Neural progenitor cell (in vitro differentiated cells): ENCODE measurements around the gene SLCO3A1. TPM values are rescaled to one million over a fixed set of nuclear protein-coding genes. Genes with fewer than 3 reads are reported as not detected.

Experiments
- DNase-seq: peaks from one replicate; pipeline ENCODE4 v3.0.0-alpha.2; 2016; ENCODE audit warnings: low spot score
- H2AFZ ChIP-seq: fragments of 200-600 bp; sonication (generic); replicated peaks from 2 replicates; pipeline ENCODE4 v1.6.1; 2016; ENCODE audit warnings: antibody characterized with exemption
- H3F3A ChIP-seq: fragments of 200-600 bp; sonication (generic); 2 replicates; pipeline ENCODE4 v1.6.1; 2016; ENCODE audit warnings: antibody characterized with exemption, low read depth
- H3K27ac ChIP-seq: fragments of 200-600 bp; sonication (generic); 2 replicates; pipeline ENCODE4 v1.5.1; 2016; ENCODE audit warnings: mild to moderate bottlenecking
- H3K27me3 ChIP-seq: fragments of 200-600 bp; sonication (generic); 2 replicates; pipeline ENCODE4 v1.6.1; 2016; ENCODE audit warnings: mild to moderate bottlenecking, moderate library complexity
- H3K36me3 ChIP-seq: fragments of 200-600 bp; sonication (generic); 2 replicates; pipeline ENCODE4 v1.5.1; 2016
- H3K4me1 ChIP-seq: fragments of 200-600 bp; sonication (generic); 2 replicates; pipeline ENCODE4 v1.6.1; 2016; ENCODE audit warnings: mixed run types
- H3K4me2 ChIP-seq: fragments of 200-600 bp; sonication (generic); 2 replicates; pipeline ENCODE4 v1.6.1; 2016
- H3K4me3 ChIP-seq: fragments of 200-600 bp; sonication (generic); 2 replicates; pipeline ENCODE4 v1.5.1; 2016
- H3K79me2 ChIP-seq: fragments of 200-600 bp; sonication (generic); 2 replicates; pipeline ENCODE4 v1.6.1; 2016; ENCODE audit warnings: low read depth
- H3K9ac ChIP-seq: fragments of 200-600 bp; sonication (generic); 2 replicates; pipeline ENCODE4 v1.6.1; 2016
- H3K9me3 ChIP-seq: fragments of 200-600 bp; sonication (generic); 2 replicates; pipeline ENCODE4 v1.5.1; 2016; ENCODE audit warnings: low read depth
- H4K20me1 ChIP-seq: fragments of 200-600 bp; sonication (generic); 2 replicates; pipeline ENCODE4 v1.6.1; 2016; ENCODE audit warnings: low read depth
- H3K27ac Mint-ChIP-seq: 3 replicates; pipeline ENCODE4 v1.8.0; 2021; ENCODE audit warnings: mixed read lengths
- H3K27me3 Mint-ChIP-seq: 2 replicates; pipeline ENCODE4 v1.8.0; 2022; ENCODE audit warnings: low read depth, mild to moderate bottlenecking, inconsistent platforms, moderate library complexity, mixed read lengths; ENCODE audit not compliant: insufficient read depth
- H3K36me3 Mint-ChIP-seq: 3 replicates; pipeline ENCODE4 v1.8.0; 2021; ENCODE audit warnings: mixed read lengths
- H3K4me1 Mint-ChIP-seq: 3 replicates; pipeline ENCODE4 v1.8.0; 2021; ENCODE audit warnings: mixed read lengths
- H3K4me3 Mint-ChIP-seq: 3 replicates; pipeline ENCODE4 v1.8.0; 2021; ENCODE audit warnings: mild to moderate bottlenecking, moderate library complexity, mixed read lengths
- H3K9me3 Mint-ChIP-seq: 3 replicates; pipeline ENCODE4 v1.8.0; 2020; ENCODE audit warnings: mixed read lengths
- CTCF ChIP-seq: fragments of 200-600 bp; sonication (generic); IDR thresholded peaks from 2 replicates; pipeline ENCODE4 v1.5.1; 2017; ENCODE audit warnings: antibody characterized with exemption, mild to moderate bottlenecking
- EZH2 ChIP-seq: fragments of 200-600 bp; sonication (generic); IDR thresholded peaks from 2 replicates; pipeline ENCODE4 v1.6.1; 2017; ENCODE audit warnings: antibody characterized with exemption, mild to moderate bottlenecking, moderate library complexity
- EZH2phosphoT487 ChIP-seq: fragments of 200-600 bp; sonication (generic); IDR thresholded peaks from 2 replicates; pipeline ENCODE4 v1.6.1; 2017; ENCODE audit warnings: antibody characterized with exemption
- total RNA-seq: library from RNA; depleted of rRNA; stranded (reverse); fragments of >200 nt; gene quantifications from 2 replicates; pipeline ENCODE4 v1.2.3, GENCODE V29; 2015; ENCODE audit warnings: low replicate concordance

The SLCO3A1 gene
- total RNA-seq, 1 donor from 2014 or later, result 6.6 TPM

GRCh38 chr15:92118936-92119325 lies 265.4 kb downstream of the SLCO3A1 start:
- TF ChIP-seq CTCF, result no peak
- TF ChIP-seq EZH2, result no peak
- TF ChIP-seq EZH2phosphoT487, result no peak
- DNase-seq, result no peak
- peaks cover 10% of the 10 kb centered on the region for H3K4me1 Mint-ChIP-seq
- peaks cover 6% of the 10 kb centered on the region for H3K36me3 Mint-ChIP-seq
- Histone ChIP-seq H3K4me1 (peaks cover 38% of the 10 kb centered on the region), H3K79me2 (no peaks in the 10 kb centered on the region), H3K4me2 (no peak overlapping the region), H3K36me3 (no peaks in the 10 kb centered on the region), H3K9ac (no peak overlapping the region), H3K4me3 (no peak overlapping the region), H4K20me1 (no peaks in the 10 kb centered on the region), H2AFZ (no peak overlapping the region), H3K27me3 (no peaks in the 10 kb centered on the region), H3K27ac (no peak overlapping the region), H3K9me3 (no peaks in the 10 kb centered on the region), H3F3A (peaks cover 11% of the 10 kb centered on the region)
- no peaks in the 10 kb centered on the region for H3K9me3 Mint-ChIP-seq
- H3K4me3 Mint-ChIP-seq, result no peak overlapping the region
- peaks cover 5% of the 10 kb centered on the region for H3K27me3 Mint-ChIP-seq
- no peak overlapping the region for H3K27ac Mint-ChIP-seq

- Mint-ChIP-seq H3K27ac (no peak overlapping the region), H3K9me3 (no peaks in the 10 kb centered on the region), H3K27me3 (peaks cover 3% of the 10 kb centered on the region), H3K36me3 (peaks cover 6% of the 10 kb centered on the region), H3K4me1 (peaks cover 14% of the 10 kb centered on the region), H3K4me3 (no peak overlapping the region)
- no peak overlapping the region for H3K4me3 ChIP-seq
- DNase-seq, result no peak
- H3F3A ChIP-seq, result peaks cover 11% of the 10 kb centered on the region
- H3K27ac ChIP-seq, result no peak overlapping the region
- H3K4me2 ChIP-seq, result no peak overlapping the region
- TF ChIP-seq EZH2phosphoT487 (no peak), EZH2 (no peak), CTCF (no peak)
- no peak overlapping the region for H2AFZ ChIP-seq
- no peaks in the 10 kb centered on the region for H3K36me3 ChIP-seq
- no peaks in the 10 kb centered on the region for H3K79me2 ChIP-seq
- H4K20me1 ChIP-seq, result no peaks in the 10 kb centered on the region
- peaks cover 41% of the 10 kb centered on the region for H3K4me1 ChIP-seq
- no peaks in the 10 kb centered on the region for H3K27me3 ChIP-seq
- no peak overlapping the region for H3K9ac ChIP-seq
- H3K9me3 ChIP-seq, result no peaks in the 10 kb centered on the region
Observed at GRCh38 chr15:92120094-92120795, 266.7 kb downstream of the SLCO3A1 start.

GRCh38 chr15:92121047-92121446 lies 267.5 kb downstream of the SLCO3A1 start:
- TF ChIP-seq EZH2, result no peak
- no peak for TF ChIP-seq CTCF
- TF ChIP-seq EZH2phosphoT487, result no peak
- no peaks in the 10 kb centered on the region for H3K79me2 ChIP-seq
- H3K27me3 ChIP-seq, result no peaks in the 10 kb centered on the region
- no peak overlapping the region for H3K4me3 ChIP-seq
- peaks cover 3% of the 10 kb centered on the region for H3K27me3 Mint-ChIP-seq
- H3K27ac ChIP-seq, result no peak overlapping the region
- no peak for DNase-seq
- no peak overlapping the region for H3K4me3 Mint-ChIP-seq
- no peaks in the 10 kb centered on the region for H4K20me1 ChIP-seq
- peaks cover 6% of the 10 kb centered on the region for H3K36me3 Mint-ChIP-seq
- peaks cover 14% of the 10 kb centered on the region for H3K4me1 Mint-ChIP-seq
- no peak overlapping the region for H3K9ac ChIP-seq
- H3F3A ChIP-seq, result peaks cover 9% of the 10 kb centered on the region
- H3K4me2 ChIP-seq, result no peak overlapping the region
- H2AFZ ChIP-seq, result no peak overlapping the region
- H3K4me1 ChIP-seq, result peaks cover 39% of the 10 kb centered on the region
- H3K9me3 Mint-ChIP-seq, result no peaks in the 10 kb centered on the region
- no peaks in the 10 kb centered on the region for H3K36me3 ChIP-seq
- no peaks in the 10 kb centered on the region for H3K9me3 ChIP-seq
- H3K27ac Mint-ChIP-seq, result no peak overlapping the region
